Endometrial microvascular endothelial cells (primary cell): ENCODE measurements around the gene UAP1L1. TPM values are rescaled to one million over a fixed set of nuclear protein-coding genes. Genes with fewer than 3 reads are reported as not detected.
"Not testable (repeated sequence)": the region's sequence is repeated elsewhere in the genome, so short reads cannot be mapped to it uniquely, and the experiment has no call there.

ENCODE experiments used
- in situ Hi-C: cut with HindIII; loops from 2 replicates; pipeline ENCODE4 v1.10.0; 2017; ENCODE audit warnings: low sequenced_read_pairs, low pct_unique_long_range_greater_than_20kb; ENCODE audit errors: inconsistent ontology term
- total RNA-seq: library from RNA; depleted of rRNA; stranded (reverse); fragments of >200 nt; gene quantifications from one replicate; pipeline ENCODE4 v1.2.3, GENCODE V29; 2015; ENCODE audit errors: inconsistent ontology term

UAP1L1 gene
- total RNA-seq, 1 donor from 2014 or later = 13.8 TPM

GRCh38 chr9:137053944-137054931 lies 23.1 kb upstream of the UAP1L1 start, which contains the start of gene ENTPD2:
TSS of gene ENTPD2 (minus strand) at chr9:137054061. CDS start at chr9:137053997, 64 bp downstream.
- in situ Hi-C loops = no loop called here

DNA sequence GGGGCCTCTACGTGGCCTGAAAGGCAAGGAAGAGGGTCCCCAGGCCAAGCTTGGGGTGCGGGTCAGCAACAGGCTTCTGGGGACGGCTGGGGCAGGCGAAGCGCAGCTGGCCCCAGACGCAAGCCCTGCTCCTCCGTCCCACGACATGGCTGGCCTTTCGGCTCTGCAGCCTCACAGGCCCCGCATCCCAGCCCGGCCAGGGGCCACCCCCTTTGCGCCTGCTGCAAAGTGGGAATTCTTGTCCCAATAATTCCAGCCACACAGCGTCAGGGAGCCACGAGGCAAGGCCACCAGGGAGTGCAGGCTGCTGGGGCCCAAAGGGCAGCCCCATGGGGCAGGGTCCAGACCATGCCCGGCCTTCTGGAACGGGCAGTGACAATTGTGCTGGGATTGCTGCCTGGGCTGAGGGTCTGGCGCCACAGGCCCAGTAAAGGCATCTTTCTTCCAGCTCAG lies 22.4 kb upstream of the UAP1L1 start:
- in situ Hi-C loops = no loop called here

- in situ Hi-C loops = no loop called here
Observed at GRCh38 chr9:137055385-137056364, 21.6 kb upstream of the UAP1L1 start.

GRCh38 chr9:137056739-137057415 lies 20.4 kb upstream of the UAP1L1 start:
- in situ Hi-C loops = no loop called here

GRCh38 chr9:137057545-137057944 lies 19.8 kb upstream of the UAP1L1 start:
- in situ Hi-C loops = no loop called here

DNA sequence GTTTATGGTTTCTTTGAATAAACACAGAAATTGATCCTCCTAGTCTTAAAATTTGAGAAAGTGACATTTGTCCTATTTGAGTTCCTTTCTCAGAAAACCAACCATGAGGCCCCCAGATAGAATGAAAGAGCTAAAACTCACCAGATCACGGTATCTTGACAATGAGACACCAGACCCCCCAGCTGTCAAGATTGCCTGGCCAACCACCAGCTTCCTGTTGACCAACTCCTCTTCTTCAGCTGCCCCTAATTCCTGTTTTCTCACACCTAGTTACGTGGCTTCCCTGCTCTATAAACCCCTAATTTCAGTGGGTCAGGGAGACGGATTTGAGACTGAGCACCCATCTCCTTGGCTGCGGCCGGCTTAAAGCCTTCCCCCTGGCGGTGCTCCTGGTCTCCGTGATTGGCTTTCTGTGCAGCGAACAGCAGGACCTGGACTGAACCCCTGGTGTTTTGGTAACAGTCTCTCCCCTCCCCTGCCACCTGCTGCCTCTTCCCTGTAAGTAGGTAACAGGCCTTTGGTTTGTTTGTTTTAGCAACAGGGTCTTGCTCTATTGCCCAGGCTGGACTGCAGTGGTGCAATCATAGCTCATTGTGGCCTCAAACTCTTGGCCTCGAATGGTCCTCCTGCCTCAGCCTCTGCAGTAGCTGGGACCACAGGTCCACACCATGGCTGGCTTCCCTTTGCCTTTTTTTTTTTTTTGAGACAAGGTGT lies 18.6 kb upstream of the UAP1L1 start:
- in situ Hi-C loops = no loop called here

- in situ Hi-C loops = no loop called here
Observed at GRCh38 chr9:137062384-137062783, 14.9 kb upstream of the UAP1L1 start.

DNA sequence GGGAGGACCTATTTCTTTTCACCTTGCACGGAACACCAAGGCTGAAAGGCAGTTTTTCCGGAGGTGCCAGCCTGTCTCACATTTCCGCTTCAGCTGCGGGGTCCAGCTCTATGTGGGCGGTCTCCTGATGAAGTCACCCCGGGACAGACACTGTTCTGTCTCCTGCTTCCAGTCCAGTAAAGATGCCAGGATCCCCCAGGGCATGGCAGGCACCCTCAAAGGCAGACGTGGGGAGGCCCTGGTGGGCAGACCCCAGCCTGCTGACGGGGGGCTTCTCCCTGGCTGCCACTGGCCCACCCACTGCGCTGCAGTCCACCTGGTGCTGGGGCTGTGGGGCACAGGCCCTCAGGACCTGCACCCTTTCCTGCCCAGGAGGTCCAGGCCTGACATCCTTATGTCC lies 14.5 kb upstream of the UAP1L1 start:
- in situ Hi-C loops = not testable (repeated sequence)

DNA sequence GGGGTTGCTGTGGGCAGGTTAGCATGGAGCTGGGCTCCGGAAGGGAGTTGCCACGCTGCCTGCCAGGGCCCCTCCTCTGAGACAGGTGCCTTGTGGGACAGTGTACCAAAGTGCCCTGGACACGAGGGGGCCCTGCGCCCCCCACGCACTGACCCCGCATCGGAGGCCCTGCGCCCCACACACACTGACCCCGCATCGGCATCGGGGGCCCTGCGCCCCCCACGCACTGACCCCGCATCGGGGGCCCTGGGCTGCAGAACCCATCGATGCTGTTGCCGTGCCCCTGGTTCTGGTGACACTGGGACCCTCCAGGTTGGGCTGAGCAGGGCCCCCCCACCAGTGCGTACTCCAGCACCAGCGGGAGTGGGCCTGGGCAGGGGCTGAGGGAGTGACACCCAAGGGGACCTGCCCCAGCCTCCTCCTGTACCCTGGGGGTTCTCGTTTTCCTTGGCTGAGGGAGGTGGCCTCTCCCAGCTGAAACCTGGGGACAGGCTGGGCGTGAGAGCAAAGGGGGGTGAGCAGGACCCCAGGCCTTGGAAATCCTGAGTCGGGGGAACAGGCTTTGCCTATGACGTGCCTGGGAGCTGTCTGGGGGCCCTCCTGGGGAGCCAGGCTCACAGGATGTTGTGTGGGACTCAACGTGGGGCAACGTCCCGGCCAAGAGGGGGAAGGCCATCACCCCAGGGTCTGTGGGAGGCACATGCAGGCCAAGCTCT lies 13.8 kb upstream of the UAP1L1 start:
- in situ Hi-C loops = no loop called here

DNA sequence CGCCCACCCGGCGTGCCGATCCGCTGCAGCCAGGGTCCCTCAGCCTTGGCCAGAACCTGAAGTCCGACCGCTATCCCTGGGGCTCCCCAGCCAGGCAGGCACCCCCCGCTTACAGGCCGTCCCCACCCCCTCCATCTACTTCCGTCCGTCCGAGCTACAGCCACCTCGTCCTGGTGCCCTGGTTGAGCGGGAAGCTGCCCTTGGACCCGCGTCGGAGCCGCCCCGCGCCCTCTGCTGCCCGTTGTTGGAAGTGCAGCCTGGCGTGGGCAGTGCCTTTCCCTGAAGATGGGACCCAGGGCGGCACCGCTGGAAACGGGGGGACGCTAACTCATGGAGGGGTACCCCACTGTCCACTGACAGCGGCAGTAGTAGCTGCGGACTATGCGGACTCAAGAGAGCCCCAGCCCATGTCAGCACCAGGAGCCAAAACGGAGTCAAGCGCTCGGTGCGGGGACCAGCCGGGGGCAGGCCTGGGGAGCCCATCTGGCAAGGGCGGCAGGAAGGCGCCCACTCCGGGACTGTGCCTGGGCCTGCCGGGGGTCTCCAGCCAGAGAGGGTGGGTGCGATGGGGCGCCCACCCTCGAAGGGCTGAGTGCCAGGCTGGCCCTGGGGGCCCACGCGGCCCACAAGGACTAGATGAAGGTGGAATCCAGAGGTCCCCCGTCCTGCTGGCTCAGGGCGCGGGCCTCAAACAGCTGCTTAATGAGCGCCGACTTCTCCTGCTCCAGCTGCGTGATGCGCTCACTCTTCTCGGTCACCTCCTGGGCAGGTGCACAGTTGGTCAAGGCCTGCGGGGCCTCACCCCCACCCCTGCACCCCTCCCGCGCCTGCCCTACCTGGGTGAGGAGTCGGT lies 13.1 kb upstream of the UAP1L1 start:
- in situ Hi-C loops = no loop called here

- in situ Hi-C loops = no loop called here
Observed at GRCh38 chr9:137064880-137065164, 12.5 kb upstream of the UAP1L1 start.

- in situ Hi-C loops = no loop called here
Observed at GRCh38 chr9:137065336-137065967, 11.9 kb upstream of the UAP1L1 start.

GRCh38 chr9:137066096-137066861 lies 11.0 kb upstream of the UAP1L1 start:
- in situ Hi-C loops = no loop called here

DNA sequence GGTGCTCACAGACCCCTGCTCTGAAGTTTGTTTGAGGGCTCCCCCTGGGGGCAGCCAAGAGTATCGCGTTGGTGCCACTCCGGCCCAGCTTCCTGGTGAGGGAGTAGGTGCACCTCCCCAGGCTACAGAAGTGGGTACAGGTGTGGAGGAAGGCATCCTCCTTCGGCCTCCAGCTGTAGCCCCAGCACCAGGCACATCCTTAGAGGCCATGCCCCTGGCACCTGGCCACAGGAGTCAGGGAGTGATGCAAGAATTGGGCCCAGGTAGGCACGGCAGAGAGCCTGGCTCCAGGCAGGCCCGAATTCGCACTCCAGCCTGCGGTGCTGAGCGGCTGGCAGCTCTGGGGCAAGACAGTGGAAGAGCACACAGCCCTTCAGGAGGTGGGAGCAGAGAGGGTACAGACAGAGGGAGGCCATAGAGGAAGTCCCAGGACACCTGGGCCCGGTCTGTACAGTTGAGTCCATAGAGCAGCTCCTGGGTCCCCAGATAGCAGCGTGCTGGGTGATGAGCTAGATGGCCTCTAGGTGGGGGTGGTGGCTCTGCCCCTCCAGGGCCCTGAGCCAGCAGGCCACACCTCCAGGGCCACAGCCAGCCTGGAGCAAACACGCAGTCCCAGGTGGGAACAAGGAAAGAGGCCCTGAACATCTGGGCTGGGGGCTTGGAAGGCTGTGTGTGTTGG lies 9.3 kb upstream of the UAP1L1 start:
- in situ Hi-C loops = no loop called here
